IMR-90 (cell line): ENCODE data around the gene WNT10A.

Source experiments
- POLR2A ChIP-seq: IDR thresholded peaks from 2 replicates; pipeline ENCODE4 v1.6.1; 2012; ENCODE audit warnings: mild to moderate bottlenecking, low read depth, low read length
- RFX5 ChIP-seq: IDR thresholded peaks from 2 replicates; pipeline ENCODE4 v1.8.0; 2012; ENCODE audit warnings: low read depth, mild to moderate bottlenecking, low read length, moderate library complexity
- TF ChIP-seq, protein P1 (sequence below): conservative IDR thresholded peaks from 2 replicates; pipeline ENCODE4 v1.5.1; 2012; ENCODE audit warnings: mild to moderate bottlenecking, low read depth, low read length, improper control_type of control experiment
- TF ChIP-seq, protein P2 (sequence below): fragments of 150-350 bp; IDR thresholded peaks from 2 replicates; pipeline ENCODE4 v1.6.1; 2016; ENCODE audit warnings: low read depth, mild to moderate bottlenecking, low read length, moderate library complexity, borderline replicate concordance

DNA sequence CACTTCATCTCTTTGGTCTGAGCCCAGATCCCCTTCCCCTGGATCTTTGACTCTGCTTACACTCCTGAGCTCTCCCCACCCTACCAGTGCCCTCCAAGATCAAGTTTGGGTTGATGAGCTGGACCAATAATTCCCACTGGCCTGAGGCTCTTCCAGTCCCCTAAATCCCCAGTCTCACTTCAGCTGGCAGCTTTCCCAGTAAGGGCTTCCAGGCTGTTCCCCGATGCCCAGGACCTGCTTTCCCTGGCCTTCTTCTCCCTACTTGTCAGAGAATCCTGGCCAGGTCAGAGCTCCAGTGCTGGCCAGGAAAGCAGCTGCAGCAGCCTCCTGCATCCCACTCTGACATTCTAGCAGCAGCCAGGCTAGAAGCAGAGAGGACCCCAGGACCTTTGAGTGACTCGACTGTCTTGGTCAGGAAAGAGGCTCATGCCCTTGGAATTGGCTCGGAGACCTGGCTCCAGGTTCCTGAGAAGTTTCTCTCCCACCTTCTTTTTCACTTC lies 17.6 kb upstream of the WNT10A start:
- TF ChIP-seq, protein P1, sequence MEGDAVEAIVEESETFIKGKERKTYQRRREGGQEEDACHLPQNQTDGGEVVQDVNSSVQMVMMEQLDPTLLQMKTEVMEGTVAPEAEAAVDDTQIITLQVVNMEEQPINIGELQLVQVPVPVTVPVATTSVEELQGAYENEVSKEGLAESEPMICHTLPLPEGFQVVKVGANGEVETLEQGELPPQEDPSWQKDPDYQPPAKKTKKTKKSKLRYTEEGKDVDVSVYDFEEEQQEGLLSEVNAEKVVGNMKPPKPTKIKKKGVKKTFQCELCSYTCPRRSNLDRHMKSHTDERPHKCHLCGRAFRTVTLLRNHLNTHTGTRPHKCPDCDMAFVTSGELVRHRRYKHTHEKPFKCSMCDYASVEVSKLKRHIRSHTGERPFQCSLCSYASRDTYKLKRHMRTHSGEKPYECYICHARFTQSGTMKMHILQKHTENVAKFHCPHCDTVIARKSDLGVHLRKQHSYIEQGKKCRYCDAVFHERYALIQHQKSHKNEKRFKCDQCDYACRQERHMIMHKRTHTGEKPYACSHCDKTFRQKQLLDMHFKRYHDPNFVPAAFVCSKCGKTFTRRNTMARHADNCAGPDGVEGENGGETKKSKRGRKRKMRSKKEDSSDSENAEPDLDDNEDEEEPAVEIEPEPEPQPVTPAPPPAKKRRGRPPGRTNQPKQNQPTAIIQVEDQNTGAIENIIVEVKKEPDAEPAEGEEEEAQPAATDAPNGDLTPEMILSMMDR: no peak
- TF ChIP-seq POLR2A (no peak), RFX5 (no peak)
- TF ChIP-seq, protein P2, sequence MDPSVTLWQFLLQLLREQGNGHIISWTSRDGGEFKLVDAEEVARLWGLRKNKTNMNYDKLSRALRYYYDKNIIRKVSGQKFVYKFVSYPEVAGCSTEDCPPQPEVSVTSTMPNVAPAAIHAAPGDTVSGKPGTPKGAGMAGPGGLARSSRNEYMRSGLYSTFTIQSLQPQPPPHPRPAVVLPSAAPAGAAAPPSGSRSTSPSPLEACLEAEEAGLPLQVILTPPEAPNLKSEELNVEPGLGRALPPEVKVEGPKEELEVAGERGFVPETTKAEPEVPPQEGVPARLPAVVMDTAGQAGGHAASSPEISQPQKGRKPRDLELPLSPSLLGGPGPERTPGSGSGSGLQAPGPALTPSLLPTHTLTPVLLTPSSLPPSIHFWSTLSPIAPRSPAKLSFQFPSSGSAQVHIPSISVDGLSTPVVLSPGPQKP: no peak
